ENCODE results near the gene ARHGAP22.
"Not testable (repeated sequence)": the region's sequence is repeated elsewhere in the genome, so short reads cannot be mapped to it uniquely, and the experiment has no call there.

Gene ARHGAP22

GRCh38 chr10:48450233-48450740, 154.6 kb downstream of the ARHGAP22 start:
- DNase-seq (ENCODE audit: low spot score), result peak; percentile 8

- DNase-seq (ENCODE audit: low spot score), result peak; percentile 12
Observed at GRCh38 chr10:48449501-48450232, 155.2 kb downstream of the ARHGAP22 start.

DNA sequence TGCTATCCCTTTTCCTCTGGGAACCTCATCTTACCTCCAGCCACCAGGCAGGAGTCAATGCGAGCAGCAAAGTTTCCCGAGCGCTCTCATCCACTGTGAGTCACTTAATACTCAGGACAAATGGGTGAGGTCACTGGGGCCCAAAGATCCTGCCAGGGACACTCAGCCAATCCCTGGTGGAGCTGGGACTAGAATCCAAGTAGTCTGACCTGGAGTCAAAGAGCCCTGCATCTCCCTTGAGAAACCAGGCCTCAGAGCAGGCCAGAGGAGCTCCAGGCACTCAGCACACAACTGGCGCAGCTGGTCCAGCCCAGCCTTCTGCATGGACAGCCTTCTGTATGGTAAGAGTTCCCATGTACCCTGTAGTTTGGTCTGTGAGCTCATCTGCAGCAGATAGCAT, 156.1 kb downstream of the ARHGAP22 start:
- DNase-seq (ENCODE audit: low spot score), result peak; percentile 86

- DNase-seq (ENCODE audit: low spot score), result peak; percentile 7
Observed at GRCh38 chr10:48447356-48448215, 157.3 kb downstream of the ARHGAP22 start.

DNA sequence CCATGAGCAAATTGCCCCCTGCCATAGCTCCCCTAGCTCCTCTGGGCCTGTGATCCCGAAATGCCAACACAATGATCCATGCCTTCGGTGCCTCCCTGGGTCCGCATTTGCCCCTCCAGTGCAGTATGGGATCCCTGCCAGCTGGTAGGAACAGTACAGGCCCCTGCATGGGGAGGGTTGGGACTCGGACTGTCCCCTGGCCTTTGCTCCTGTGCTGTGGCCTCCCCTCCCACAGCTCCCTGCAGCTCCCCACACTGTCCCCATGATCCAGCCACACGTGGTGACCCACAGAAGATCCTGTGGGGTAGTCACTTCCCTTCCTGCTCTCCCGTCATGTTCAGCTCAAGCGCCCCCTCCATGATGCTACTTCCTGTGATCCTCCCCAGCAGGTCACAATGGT, 158.1 kb downstream of the ARHGAP22 start:
- peak; percentile 8 for DNase-seq (ENCODE audit: low spot score)

DNA sequence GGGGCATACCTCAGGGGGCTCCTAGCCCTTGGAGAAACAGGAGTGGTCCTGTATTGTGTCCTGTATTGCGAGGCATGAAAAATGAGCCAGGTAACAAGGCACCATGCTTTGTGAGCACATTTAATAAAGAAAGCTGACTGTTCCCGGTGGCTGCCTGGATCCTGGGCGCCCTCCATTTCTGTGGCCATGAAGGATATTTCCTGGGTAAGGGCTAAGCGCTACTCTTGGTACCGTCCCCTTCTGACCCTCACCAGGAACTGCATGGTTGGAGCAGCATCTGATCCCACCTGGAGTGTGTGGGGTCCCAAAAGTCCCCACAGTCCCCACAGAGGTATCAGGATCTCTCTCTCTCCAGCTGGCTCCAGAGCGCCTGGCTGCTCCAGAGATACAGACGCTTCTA, 158.9 kb downstream of the ARHGAP22 start:
- peak; percentile 3 for DNase-seq (ENCODE audit: low spot score)

- peak; percentile 17 for DNase-seq (ENCODE audit: low spot score)
Observed at GRCh38 chr10:48444861-48445841, 159.7 kb downstream of the ARHGAP22 start.

GRCh38 chr10:48444266-48444665, 160.6 kb downstream of the ARHGAP22 start:
- peak; percentile 17 for DNase-seq (ENCODE audit: low spot score)

DNA sequence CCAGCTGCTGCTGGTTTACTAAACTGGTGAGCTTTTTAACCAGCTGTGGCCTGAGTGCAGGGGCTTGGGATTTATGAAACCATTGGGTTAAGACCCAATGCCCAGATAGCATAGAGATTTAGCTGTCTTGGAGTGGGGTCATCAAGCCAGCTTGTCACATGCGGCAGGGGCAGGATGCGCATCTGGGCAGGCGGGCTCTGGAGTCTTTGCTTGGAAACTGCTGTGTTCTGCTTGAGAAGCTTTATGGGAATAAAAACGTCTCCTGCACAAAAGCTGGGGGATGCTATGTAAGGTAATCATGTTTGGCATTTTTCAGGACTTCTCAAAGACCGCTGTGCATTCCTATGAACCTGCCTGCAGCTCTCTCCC, 162.1 kb downstream of the ARHGAP22 start:
- DNase-seq (ENCODE audit: low spot score), result no peak

GRCh38 chr10:48442090-48442808, 162.6 kb downstream of the ARHGAP22 start:
- peak; percentile 5 for DNase-seq (ENCODE audit: low spot score)

- no peak for DNase-seq (ENCODE audit: low spot score)
Observed at GRCh38 chr10:48440771-48441170, 164.1 kb downstream of the ARHGAP22 start.

DNA sequence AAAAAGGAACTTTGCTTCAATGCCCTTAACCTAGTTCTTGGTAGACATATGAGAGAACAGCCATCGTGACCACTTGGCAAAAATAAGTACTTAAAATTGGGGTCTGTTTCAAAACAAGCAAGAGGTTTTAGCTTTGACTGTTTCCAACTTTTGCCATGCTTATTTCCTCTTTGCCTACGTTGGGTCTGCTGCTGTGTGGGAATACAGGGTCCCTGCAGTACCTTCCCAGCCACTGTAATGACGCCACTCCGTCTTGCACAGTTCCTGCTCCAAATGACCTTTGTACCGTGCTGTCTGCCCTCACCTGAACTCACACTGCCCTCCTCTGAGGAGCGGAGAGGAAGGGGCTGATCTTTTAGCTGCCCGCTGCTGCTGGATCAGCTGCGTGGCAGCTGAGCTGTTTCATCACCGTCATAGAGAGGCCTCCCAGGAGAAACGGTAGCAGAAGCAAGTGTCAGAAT, 165.3 kb downstream of the ARHGAP22 start:
- DNase-seq (ENCODE audit: low spot score), result peak; percentile 19

GRCh38 chr10:48439031-48439430, 165.8 kb downstream of the ARHGAP22 start:
- DNase-seq (ENCODE audit: low spot score), result peak; percentile 79

- DNase-seq (ENCODE audit: low spot score), result no peak
Observed at GRCh38 chr10:48437546-48437945, 167.3 kb downstream of the ARHGAP22 start.

- DNase-seq (ENCODE audit: low spot score), result no peak
Observed at GRCh38 chr10:48431871-48432270, 173.0 kb downstream of the ARHGAP22 start.

- no peak for DNase-seq (ENCODE audit: low spot score)
Observed at GRCh38 chr10:48430402-48430993, 174.4 kb downstream of the ARHGAP22 start.

- no peak for DNase-seq (ENCODE audit: low spot score)
Observed at GRCh38 chr10:48429309-48429708, 175.6 kb downstream of the ARHGAP22 start.

DNA sequence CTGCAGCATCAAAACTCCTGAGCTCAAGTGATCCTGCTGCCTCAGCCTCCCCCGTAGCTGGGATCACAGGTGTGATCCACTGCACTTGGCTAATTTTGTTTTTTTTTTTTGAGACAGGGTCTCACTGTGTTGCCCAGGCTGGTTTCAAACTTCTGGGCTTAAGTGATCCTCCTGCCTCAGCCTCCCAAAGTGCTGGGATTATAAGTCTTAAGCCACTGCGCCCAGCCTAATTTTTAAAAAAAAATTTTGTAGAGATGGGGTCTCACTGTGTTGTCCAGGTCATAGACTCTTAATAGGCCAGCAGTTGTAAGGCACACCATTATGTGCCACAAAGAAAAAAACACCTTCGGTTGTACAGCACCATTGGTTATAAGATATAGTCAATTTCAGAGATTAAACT, 176.0 kb downstream of the ARHGAP22 start:
- DNase-seq (ENCODE audit: low spot score), result no peak

DNA sequence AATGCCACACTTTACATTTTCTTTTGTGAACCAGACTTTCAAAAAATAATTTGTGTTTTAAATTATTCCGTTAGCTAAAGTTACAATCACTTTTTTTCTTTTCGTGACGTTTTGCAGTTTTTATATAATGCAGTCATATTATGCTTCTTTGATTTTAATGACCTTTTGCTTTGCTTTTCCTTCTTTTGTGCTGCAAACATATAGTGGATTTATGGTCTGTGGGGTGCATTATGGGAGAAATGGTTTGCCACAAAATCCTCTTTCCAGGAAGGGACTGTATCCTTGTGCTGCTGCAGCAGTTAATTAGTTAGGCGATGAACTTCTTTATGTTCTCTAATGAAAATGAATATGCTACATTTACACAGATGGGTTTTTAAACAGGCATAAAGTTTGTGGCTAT, 181.0 kb downstream of the ARHGAP22 start:
- no peak for DNase-seq (ENCODE audit: low spot score)

GRCh38 chr10:48421862-48422261, 183.0 kb downstream of the ARHGAP22 start:
- not testable (repeated sequence) for DNase-seq (ENCODE audit: low spot score)

DNA sequence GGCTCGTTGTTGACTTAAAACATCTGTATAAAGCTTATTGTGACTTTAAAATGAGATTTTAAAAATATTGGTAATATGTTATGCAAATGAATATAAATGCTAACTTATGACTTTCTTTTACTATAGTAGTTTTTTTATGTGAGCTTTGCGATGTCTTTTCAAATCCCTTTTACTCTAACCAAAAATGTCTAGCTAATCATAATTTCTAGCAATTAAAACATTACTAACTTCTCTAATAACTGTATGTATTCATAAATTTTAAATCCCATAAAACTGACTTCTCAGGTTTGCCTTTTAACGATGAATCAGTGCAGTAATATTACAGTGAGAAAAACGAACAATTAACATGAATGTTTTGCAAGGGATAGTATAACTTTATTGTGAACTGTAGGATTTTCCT, 185.2 kb downstream of the ARHGAP22 start:
- DNase-seq (ENCODE audit: low spot score), result no peak
